ENCODE measurements around the gene MCFD2. TPM values are rescaled to one million over a fixed set of nuclear protein-coding genes. Genes with fewer than 3 reads are reported as not detected.

MCFD2 gene
- total RNA-seq, 1 donor from 2014 or later, result 111 TPM

GRCh38 chr2:46857871-46858701, 57.5 kb downstream of the MCFD2 start:
- H3K4me1 ChIP-seq, result no peaks in the 10 kb centered on the region
- H3K36me3 ChIP-seq, result no peaks in the 10 kb centered on the region
- H3K27ac Mint-ChIP-seq, result no peak overlapping the region
- no peak overlapping the region for H3K27ac ChIP-seq
- peaks cover 5% of the 10 kb centered on the region for H3K4me1 Mint-ChIP-seq
- no peaks in the 10 kb centered on the region for H3F3A ChIP-seq (ENCODE audit: low read depth)
- no peaks in the 10 kb centered on the region for H3K79me2 ChIP-seq (ENCODE audit: low read depth)
- H3K9me3 Mint-ChIP-seq, result no peaks in the 10 kb centered on the region
- no peak overlapping the region for H3K4me2 ChIP-seq
- H3K4me3 ChIP-seq, result no peak overlapping the region
- TF ChIP-seq EZH2 (IDR thresholded peaks at IDR 0.05) (no peak), EZH2phosphoT487 (IDR thresholded peaks at IDR 0.05) (no peak), CTCF (IDR thresholded peaks at IDR 0.05) (no peak)
- H3K27me3 ChIP-seq, result no peaks in the 10 kb centered on the region
- H3K36me3 Mint-ChIP-seq, result no peaks in the 10 kb centered on the region
- no peak overlapping the region for H3K9ac ChIP-seq
- H3K9me3 ChIP-seq (ENCODE audit: low read depth), result no peaks in the 10 kb centered on the region
- no peaks in the 10 kb centered on the region for H4K20me1 ChIP-seq (ENCODE audit: low read depth)
- no peak overlapping the region for H2AFZ ChIP-seq (replicated peaks)
- no peak for DNase-seq (ENCODE audit: low spot score)
- no peak overlapping the region for H3K4me3 Mint-ChIP-seq
- H3K27me3 Mint-ChIP-seq (ENCODE audit: insufficient read depth, low read depth), result peaks cover 6% of the 10 kb centered on the region

GRCh38 chr2:46856336-46856735, 59.3 kb downstream of the MCFD2 start:
- no peak overlapping the region for H3K4me2 ChIP-seq
- H3K27ac Mint-ChIP-seq, result no peak overlapping the region
- H3K9me3 ChIP-seq (ENCODE audit: low read depth), result no peaks in the 10 kb centered on the region
- H3K36me3 Mint-ChIP-seq, result no peaks in the 10 kb centered on the region
- H3K4me3 Mint-ChIP-seq, result no peak overlapping the region
- no peak overlapping the region for H3K27ac ChIP-seq
- H2AFZ ChIP-seq (replicated peaks), result no peak overlapping the region
- no peaks in the 10 kb centered on the region for H3K36me3 ChIP-seq
- H4K20me1 ChIP-seq (ENCODE audit: low read depth), result no peaks in the 10 kb centered on the region
- H3K9me3 Mint-ChIP-seq, result no peaks in the 10 kb centered on the region
- peaks cover 3% of the 10 kb centered on the region for H3K4me1 Mint-ChIP-seq
- H3K9ac ChIP-seq, result no peak overlapping the region
- no peaks in the 10 kb centered on the region for H3K79me2 ChIP-seq (ENCODE audit: low read depth)
- H3K27me3 ChIP-seq, result no peaks in the 10 kb centered on the region
- TF ChIP-seq EZH2 (IDR thresholded peaks at IDR 0.05) (no peak), CTCF (IDR thresholded peaks at IDR 0.05) (no peak)
- no peaks in the 10 kb centered on the region for H3F3A ChIP-seq (ENCODE audit: low read depth)
- DNase-seq (ENCODE audit: low spot score), result no peak
- H3K27me3 Mint-ChIP-seq (ENCODE audit: insufficient read depth, low read depth), result peaks cover 5% of the 10 kb centered on the region
- no peaks in the 10 kb centered on the region for H3K4me1 ChIP-seq
- H3K4me3 ChIP-seq, result no peak overlapping the region

- H3K27me3 ChIP-seq, result no peaks in the 10 kb centered on the region
- peaks cover 5% of the 10 kb centered on the region for H3K27me3 Mint-ChIP-seq (ENCODE audit: insufficient read depth, low read depth)
- no peaks in the 10 kb centered on the region for H3F3A ChIP-seq (ENCODE audit: low read depth)
- H3K4me1 Mint-ChIP-seq, result no peaks in the 10 kb centered on the region
- H3K27ac Mint-ChIP-seq, result no peak overlapping the region
- no peaks in the 10 kb centered on the region for H3K79me2 ChIP-seq (ENCODE audit: low read depth)
- no peak for DNase-seq (ENCODE audit: low spot score)
- no peak for TF ChIP-seq CTCF (IDR thresholded peaks at IDR 0.05)
- TF ChIP-seq EZH2 (IDR thresholded peaks at IDR 0.05), result no peak
- no peak for TF ChIP-seq EZH2phosphoT487 (IDR thresholded peaks at IDR 0.05)
- H3K4me2 ChIP-seq, result no peak overlapping the region
- no peaks in the 10 kb centered on the region for H3K9me3 ChIP-seq (ENCODE audit: low read depth)
- no peak overlapping the region for H3K4me3 Mint-ChIP-seq
- no peak overlapping the region for H3K27ac ChIP-seq
- H3K36me3 Mint-ChIP-seq, result no peaks in the 10 kb centered on the region
- H3K4me3 ChIP-seq, result no peak overlapping the region
- H4K20me1 ChIP-seq (ENCODE audit: low read depth), result no peaks in the 10 kb centered on the region
- no peaks in the 10 kb centered on the region for H3K9me3 Mint-ChIP-seq
- H3K36me3 ChIP-seq, result no peaks in the 10 kb centered on the region
- no peak overlapping the region for H3K9ac ChIP-seq
- no peak overlapping the region for H2AFZ ChIP-seq (replicated peaks)
- no peaks in the 10 kb centered on the region for H3K4me1 ChIP-seq
These were observed 59.8 kb downstream of the MCFD2 start for GRCh38 chr2:46855805-46856204.

Data from neural progenitor cell (in vitro differentiated cells).